ENCODE measurements around the gene SESTD1.

SESTD1 gene

DNA sequence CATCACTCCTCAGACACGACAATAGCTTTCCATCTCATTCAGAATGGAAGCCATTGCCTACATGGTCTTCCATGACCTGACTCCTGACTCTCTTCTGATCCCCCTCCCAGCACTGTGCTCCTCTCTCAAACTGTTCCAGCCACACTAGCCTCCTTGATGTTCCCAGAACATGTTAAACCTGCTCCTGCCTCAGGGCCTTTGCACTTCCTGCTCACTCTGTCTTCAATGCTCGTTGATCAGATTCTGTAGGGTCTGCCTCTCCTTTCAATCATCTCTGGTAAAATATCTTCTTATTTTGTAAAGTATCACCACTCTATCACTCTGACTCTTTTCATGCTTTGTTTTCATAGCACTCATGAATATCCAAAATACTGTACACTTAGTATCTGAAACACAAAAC, 84.9 kb downstream of the SESTD1 start:
- DNase-seq: no peak

DNA sequence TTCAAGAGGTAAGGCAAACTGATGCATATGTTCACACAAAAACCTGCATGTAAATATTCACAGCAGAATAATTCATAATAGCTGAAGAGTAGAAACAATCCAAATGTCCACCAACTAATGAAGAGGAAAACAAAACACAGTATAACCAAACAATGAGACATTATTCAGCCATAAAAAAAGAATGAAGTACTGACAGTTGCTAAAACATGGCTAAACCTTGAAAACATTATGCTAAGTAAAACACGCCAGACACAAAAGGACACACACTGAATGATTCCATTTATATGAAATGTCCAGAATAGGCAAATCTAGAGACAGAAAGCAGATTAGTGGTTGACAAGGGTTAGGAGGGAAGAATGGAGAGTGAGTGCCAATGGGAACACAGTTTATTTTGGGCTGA, 86.9 kb downstream of the SESTD1 start:
- no peak for DNase-seq

DNA sequence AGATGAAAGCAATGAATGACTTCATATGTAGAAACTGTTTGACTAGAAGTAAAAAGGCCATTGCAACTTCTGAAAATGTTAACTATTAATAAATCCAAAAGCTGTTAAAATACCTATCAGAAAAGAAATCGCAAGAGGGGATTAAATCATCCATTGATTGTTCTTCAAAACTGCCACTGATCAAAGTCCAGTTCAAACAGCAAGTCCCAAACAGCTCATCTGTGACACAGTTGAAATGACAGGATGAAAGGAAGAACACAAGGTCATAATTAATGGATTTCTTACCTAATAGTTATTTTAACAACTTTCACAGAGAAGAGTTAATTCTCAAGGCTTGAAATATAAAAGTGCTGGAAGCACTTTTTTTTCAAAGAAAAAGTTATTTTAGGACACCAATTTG, 90.4 kb downstream of the SESTD1 start:
- DNase-seq: no peak

DNA sequence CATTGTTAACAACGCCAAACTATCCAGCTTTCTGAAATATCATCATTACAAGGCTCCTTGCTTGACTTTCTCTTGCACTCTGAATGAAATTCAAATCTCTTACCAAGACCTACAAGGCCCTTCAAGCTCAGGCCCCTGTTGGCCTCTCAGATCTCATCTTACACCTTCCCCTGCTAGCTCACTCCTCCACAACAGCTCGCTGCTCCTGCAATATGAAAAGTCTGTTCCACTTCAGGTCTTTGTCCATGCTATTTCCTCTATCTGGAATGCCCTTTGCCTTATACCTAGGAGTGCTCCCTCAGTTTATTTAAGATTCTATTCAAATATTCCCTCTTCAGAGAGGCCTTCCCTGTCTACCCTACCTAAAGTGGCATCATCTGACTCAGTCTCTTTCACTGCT, 91.7 kb downstream of the SESTD1 start:
- DNase-seq: no peak

DNA sequence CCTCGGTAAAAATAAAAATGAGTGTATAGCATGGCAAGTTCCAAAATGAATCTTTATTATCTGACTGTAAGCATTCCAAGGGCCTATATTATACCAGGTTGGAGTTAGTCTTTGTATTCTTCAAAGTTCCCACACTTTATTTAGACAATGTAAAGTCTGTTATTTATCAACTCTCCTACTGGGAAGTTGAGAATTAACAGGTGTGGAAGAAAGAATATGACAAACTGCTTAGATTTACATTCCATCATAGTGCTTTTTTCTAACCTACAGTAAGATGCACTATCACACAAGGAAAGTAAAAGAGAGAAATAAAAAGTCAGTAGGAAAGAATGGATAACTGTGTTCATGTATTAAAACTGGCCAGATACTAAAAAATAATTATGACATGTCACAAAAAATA, 93.3 kb downstream of the SESTD1 start:
- no peak for DNase-seq

DNA sequence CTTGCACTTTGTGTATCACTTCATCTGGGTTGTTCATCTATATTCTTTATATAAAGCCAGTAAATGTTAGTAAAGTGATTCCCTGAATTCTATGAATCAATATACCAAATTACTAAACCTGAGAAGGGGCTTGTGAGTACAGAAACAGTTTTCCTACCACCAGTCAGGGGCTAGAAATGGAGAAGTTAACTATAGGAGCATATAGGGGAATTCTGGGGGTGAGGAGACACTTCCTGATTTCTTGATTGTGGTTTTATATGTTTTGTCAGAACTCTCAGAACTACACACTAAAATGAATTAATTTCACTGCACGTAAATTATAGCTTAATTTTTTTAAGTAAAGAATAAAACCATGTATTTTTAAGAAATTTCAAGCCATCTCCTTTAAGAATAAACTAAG, 93.7 kb downstream of the SESTD1 start:
- DNase-seq: no peak

DNA sequence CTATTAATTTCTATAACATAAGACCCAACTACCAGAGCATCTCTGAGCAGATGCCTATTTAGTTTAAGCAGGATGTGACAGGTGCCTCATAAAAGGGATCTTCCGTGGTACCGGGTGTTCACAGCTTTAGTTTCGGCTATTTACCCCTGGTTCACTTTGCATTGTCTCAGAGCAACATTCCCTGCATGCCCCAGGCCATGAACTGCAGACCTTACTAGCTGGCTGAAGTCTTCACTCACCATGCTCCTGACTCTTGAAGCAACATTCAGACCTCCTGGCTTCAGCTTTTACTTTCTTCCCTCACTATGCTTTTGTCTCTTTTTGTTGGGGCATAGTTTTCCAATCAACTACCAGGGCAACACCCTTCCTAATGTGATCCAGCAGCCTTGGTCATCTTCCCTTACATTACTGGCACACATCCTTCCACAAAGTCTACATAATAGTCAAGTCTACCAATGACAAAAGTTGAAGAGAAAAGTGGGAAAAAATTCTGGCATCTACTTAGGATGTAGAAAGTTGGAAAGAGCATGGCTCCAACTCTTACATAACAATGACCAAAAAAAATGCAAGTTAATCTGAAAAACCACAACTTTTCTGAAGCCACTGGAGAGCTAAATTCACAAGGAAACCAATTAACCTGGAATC, 99.2 kb downstream of the SESTD1 start:
- DNase-seq: no peak

DNA sequence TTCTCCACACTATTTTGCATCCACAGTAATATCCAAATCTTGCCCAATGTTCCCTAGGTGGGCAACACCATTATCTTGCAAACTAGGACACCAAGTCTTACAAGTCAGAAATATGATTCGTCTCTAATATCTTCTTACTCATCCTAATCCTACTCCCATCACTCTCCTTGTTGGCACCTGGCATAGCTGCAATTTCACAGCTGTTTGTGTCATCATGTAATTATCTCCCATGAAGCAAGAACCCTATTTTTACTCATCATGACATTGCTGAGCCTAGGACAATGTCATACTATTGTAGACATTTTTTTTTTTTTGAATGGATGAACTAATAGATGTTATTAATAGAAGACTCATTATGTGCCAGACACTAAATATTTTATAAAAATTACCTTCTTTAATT, 123.4 kb downstream of the SESTD1 start:
- no peak for DNase-seq

DNA sequence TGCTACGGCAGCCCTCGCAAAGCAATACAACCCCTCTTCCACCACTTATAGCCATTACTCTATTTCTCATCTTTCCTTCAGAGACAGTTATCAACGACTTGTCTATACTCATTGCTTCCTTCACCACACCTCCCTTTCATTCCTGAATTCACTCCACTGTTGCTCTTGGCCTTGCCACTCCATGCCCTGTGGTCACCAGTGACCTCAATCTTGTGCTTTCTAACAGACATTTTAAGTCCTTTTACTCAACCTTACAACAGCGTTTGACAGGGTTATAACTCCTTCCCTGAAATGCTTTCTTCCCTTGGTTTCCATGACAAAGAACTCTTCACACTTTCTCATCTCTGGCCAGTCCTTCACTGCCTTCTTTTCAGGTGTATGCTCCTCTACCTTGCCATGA, 124.1 kb downstream of the SESTD1 start:
- DNase-seq: no peak

DNA sequence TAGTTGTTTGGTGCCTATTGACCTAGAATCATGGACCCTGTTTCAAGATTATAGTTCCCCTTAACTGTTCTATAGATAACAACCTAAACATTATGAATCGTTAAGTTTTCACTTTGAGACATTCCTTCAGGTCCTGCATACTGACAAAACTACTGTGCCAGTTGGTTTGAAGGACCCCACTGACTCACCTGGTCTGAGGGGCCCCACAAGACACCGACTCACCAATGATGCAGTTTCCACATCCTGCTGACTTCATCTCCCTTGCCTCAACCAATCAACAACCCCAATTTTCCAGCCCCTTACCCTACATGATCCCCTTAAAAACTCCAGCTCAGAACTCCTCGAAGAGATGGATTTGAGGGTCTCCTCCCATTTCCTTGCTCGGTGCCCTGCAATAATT, 125.1 kb downstream of the SESTD1 start:
- DNase-seq: no peak

DNA sequence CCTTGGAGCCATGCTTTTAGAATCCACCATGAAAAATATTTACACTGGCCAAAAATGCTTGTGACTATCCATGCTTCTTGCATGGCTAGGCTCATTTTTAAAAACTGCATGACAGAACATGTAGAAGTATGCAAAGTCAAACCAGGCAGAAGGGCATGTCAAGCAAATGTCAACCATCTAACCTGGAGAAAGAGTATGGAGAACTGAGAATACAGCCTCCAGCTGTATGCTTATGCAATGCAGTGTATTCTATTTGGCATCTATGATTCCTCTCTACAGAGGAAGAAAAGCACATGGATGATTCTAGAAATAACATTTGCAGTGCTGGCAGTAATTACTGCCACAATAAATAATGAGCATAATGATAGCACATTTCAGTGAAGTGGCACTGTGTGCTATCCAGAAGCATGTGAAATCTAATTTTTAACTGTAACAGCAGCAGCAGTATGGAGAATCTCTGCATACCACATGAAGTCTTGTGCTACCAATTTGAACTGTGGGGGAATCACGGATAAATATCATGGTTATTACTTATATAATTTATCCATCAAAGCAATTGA, 127.4 kb downstream of the SESTD1 start:
- DNase-seq: no peak

DNA sequence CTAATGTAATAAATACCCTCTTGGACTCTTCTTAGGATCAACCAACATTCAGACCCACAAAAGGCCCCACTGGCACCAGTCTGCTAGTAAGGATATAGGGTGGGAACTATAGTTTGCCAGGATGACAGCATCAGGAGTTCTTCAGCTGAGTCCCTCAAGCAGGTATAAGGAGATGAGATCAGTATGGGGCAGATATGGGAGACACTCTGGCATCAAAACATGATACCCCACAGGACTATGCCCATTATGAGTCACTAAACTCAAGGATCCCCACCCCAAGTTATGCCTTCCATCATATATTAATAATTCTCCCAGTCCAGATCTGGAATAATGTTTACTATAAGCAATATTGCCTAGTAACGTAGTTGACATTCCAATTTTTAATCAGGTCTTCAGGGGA, 131.6 kb downstream of the SESTD1 start:
- no peak for DNase-seq

DNA sequence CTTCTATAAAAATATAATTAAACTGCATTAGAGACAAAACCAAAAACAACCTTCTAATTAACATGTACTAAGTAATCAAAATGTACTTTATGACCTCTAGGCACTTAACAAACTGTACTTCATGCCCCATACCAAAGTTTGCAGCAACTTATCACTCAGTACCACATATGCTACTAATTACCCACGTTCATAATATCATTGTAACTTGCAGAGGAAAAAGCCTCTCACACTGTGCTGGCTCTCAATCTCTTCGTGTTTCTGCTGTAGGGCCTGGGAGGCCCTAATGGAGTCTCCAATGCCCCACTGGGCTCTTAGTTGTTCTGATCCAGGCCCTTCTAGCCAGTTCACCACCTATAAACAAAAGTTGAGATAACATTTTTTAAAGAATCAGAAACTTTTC, 132.6 kb downstream of the SESTD1 start:
- DNase-seq: no peak

DNA sequence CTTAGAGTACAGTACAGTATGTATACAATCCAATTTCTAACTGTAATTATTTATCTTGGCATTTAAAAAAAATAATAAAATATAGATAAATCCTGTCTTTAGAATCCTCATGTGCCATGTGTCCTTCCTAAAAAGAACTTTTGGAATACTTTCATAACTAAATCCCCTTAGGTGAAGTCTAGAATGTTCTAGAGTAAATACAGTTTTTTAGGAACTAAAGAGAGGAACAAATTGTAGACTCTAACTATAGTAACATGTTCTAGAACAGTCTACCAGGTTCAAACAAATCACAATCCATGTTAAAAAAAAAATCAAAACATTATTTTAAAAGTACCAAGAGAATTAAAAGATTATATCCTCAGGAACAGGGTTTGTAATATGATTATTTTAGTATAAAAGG, 134.1 kb downstream of the SESTD1 start:
- DNase-seq: no peak

DNA sequence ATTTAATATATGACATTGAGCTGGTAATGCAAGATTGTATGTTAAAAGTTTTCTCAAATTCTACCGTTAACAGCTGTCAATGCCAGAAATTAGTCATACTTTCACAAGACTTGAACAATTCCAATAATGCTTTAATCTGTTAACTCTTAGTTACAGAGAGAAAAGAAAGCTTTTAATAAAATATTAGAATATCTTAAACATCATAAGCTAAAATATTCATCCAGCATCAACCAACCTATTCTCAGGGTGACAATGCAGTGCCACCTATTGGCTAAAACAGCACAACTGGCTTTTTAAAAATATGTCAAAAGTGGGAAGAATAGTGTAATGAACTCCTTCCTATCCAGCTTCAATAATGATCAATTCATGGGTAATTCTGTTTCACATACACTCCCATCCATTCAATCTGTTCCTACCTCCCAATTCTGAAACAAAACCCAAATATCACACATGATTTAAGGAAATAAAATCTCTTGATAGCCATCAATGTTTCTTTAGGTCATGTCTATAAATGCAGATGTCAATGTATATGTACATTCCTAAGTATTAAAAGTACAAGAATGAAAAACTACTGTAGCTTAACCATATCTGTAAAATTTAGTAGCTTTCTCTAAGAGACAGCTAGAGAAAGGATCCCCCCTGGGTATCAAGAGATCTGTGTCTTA, 134.9 kb downstream of the SESTD1 start:
- no peak for DNase-seq

DNA sequence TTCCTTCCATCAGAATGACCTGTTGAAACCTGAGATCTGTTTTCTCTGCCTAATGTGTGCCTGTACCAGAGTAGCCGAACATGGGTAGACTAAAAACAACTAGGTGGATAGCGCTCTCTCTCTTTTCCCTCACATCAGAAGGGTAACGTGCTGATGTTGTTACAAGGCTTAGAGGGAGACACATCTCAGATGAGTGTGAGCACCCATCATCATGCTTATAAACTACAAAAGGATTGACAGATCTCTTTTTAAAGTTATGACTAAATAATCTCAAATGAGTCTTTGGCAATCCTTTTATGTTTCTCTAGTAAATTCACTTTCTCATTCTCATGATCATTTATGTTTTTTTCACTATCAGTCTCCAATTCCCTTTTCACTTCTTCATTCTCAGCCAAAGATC, 139.2 kb downstream of the SESTD1 start:
- no peak for DNase-seq

DNA sequence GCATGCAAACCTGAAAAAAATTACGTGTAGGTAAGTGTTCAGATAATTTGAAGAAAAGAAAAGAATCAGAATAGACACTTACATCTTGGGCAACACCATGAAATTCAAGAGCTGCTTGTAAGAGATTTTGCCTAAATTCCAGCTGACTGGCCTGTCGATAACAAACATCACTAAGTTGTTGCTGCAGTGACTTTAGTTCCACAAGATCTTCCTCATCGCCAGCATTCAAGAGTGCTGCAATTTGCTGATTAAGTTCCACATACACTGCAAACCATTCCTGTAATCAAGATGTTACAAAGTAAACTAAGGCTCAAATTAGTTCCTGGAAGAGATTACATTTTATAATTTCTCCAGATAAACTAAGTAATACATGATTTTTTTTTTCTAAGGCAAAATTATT, 140.3 kb downstream of the SESTD1 start:
- no peak for DNase-seq

DNA sequence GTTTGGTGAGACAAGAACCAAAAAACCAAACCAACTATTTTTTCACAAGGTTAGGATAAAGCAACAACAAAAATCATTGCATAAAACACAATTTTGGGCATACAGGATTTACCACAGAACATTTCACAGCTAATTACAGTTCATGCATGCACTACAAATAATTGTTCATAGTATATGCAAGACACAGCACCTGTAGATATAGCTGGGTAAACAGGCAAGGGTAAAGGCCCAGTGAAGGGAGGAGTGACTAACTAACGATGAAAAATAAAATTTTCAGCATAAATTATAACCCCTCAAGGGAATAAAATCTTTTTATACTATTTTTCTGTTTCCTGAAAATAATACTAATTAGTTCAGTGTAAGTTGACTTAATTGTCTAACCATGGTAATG, 141.4 kb downstream of the SESTD1 start:
- DNase-seq: no peak

DNA sequence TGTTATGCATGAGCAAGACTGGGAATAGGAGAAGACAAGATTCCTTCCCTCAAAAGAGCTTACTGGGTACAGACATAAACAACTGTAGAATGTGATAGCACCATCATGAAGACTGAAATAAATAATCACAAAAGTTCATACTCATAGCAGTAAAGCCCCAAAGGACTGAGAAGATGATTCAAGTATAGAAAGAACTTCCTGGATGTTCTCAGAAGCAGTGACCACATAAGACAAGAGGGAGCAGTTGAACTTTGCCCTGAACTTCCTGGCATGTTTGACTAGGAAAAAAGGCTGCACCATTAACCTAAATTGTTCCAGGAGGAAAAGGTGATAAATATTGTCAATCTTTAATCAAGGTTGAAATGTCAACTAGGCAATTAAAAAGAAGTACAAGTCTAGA, 156.9 kb downstream of the SESTD1 start:
- DNase-seq: no peak

DNA sequence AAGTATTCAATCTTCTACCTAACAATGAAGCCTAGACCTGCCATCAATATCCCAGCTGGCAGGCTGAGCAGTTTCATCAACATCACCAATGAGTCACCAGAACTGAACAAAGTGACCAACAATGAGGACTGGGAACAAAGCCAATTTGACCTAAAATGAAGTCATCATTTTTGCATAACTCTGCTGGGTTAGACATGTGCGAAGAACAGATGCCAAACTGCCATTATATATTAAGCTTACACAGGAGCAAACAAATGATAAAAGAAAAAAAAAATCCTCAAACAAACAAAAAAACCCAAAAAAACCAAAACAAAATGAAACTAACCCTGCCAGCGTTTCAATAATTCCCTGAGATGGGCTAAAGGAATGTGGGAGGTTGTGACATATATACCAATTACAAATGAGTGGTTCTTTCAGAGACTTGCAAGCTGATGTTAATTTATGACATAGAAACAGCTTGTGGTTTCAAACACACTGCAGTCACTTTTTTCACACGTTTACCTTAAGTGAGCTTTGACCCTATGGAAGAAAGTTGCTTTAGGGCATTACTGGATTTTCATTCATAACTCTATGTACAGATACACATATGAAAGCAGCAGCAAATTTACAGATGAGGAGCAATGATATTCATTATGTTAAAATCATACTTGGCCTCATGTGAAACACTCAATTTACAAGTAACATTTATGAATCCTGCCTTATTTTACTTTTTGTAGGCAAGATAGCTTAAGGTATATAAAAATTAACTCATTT, 157.8 kb downstream of the SESTD1 start:
- peak; percentile 97 for DNase-seq

DNA sequence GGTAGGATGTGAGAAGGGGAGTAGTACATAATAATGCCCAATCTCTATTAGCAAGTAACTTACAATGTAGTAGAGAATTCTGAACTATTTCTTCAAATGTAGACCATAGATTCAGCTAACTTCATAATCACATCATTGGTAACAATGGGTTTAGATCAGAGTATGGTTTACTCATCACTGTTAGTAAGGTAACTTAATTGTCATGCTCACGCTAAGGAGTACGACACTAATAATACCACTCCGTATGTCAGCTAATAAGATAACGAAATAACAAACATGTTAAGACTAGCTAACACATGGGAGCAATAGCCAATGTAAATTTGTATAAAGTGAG, 158.3 kb downstream of the SESTD1 start:
- DNase-seq: no peak

DNA sequence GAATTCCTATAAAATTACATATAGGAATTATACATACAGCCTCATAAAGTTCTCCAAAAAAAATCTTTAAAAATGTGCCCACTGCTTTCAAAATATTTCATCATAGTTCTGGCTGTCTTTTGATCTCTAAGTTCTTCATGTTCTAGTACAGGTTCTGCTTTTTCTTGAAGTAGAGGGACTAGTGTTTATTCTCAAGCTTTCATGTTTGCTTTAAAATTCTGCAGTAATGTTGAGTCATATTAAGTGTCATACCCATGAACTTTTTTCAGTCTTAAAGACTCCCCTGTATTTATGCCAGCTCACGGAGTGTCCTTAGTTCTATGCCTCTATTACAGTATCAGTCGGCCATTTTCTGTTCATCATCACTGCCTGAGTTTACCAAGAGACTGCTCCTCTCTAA, 159.9 kb downstream of the SESTD1 start:
- DNase-seq: no peak

DNA sequence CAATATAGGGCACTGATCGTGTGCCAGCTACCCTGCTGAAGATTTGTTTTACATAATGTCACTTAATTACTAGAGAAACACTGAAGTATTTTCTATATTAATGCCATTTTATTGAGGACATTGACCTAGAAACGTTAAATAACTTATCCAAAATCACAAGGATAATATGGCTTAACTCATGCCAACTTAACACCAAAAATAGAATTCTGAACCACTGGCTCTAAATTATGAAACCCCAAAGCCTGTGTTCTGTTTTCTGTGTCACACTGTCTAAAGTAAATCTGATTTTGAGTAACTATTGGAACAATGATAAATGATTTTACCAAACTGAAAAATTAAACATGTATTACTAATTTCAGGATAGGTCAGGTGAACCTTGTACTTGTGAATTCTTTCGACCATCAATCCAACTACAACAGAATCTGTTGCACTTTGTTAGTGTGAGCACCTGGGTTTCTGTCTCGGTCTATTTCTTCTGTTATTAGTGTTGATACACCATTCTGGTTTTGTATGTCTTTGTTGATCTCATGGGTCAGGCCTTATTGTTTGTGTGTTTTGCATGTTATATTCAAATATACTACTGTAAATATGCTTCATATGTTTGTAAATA, 166.4 kb downstream of the SESTD1 start:
- DNase-seq: no peak

DNA sequence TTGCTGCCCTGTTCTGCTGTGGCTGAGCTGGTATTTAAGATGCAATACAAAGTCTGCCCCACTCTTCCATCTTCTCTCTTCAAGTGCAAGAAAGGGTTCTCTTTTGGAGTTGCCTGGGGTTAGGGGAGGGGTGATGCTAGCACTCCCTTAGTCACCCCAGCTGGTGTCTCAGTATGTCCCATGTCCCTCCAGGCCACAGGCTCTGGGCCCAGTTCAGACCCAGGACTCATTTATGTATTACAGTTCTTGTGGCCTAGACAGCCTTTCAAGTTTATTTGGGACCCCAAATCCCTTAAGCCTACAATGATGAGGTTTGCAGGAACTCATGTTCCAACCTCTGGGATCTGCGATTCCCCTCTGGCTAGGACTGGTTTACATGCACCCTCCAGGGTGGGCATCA, 167.5 kb downstream of the SESTD1 start:
- no peak for DNase-seq

Measured in COR-L47 (cell line).